Activated naive CD4-positive, alpha-beta T cell (primary cell): ENCODE results near the gene PSMC3.

Source experiments
- DNase-seq, 4 experiments: peaks; one replicate each; lab custom pipeline; 2025; lab: John Stamatoyannopoulos, UW

Gene PSMC3

DNA sequence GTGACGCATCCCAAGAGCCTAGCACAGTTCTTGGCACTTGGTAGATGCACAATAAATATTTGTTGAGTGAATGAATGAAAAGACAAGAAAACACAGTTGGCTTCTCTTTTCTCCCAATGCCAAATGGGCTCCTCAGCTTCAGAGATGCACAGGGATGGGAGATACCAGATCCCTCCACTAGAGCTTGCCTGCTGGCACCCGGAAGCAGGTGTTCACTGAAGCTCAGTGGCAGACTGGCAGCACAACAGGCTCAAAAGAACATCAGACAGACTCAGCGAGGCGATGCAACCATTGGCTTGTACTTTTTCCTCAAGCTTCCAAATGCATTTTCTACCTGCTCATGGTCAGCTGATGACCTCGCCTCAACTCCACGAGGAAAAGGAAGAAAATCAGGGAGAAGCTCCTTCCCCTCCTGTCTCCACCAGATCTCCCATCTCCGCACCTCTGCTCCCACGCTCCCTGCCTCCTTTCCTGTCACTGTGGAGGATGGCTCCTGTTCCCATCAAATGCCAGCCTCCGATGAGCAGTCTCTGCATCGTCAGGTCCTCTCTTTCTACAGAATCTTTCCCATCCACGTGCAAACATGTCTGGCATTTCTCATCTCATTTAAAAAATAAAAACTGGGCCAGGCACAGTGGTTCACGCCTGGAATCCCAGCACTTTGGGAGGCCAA, 16.9 kb upstream of the PSMC3 start:
- no peak for DNase-seq

DNA sequence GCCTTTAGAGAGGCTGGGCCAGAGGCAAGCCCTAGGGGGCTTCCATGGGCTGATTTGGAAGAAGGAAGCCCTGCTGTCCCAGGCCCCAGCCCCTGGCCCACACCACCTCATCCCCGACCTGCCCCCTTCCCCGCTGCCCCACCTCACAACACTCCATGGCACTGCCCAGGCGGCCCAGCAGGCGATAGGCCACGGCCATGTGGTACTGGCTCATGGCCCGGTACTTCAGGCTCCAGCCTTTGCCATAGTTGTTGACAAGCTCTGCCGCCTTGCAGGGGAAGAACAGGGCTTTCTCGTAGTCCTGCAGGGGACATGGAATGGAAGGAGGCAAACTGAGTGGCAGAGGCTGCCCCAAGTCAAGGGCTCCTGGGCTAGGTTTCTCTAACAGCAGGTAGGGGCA, 16.3 kb upstream of the PSMC3 start:
- no peak for DNase-seq

DNA sequence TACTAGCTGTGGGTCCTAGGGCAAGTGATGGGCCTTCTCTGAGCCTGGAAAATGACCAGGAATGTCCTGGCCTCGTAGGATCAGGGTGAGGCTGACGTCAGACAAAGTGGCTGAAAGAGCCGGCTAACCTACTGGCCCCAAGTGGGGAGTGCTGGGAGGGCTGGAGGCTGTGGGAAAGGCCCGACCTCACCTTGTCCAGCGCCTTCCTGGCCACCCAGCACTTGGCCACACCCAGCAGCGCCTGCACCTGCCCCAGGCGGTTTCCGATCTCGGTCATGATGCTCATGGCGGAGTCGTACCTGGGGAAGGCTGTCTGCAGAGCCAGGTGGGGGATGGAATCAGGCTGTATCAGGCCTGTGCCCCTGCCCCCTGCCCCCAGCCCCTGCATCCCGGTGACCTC, 15.2 kb upstream of the PSMC3 start:
- no peak for DNase-seq

DNA sequence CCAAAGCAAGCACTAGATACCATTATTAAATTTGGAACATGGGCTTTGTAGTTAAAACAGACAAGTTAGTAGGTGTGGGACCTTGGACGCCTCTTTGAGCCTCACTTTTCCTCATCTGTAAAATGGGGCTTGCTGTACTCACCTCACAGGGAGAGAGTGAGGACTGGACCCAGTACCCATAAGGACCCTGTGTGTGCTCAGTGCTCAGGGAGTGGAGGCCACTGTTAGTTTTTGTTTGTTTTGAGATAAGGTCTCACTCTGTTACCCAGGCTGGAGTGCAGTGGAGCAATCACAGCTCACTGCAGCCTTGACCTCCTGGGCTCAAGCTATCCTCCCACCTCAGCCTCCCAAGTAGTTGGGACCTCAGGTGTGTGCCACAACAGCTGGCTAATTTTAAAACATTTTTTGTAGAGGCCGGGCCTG, 13.8 kb upstream of the PSMC3 start:
- no peak for DNase-seq

DNA sequence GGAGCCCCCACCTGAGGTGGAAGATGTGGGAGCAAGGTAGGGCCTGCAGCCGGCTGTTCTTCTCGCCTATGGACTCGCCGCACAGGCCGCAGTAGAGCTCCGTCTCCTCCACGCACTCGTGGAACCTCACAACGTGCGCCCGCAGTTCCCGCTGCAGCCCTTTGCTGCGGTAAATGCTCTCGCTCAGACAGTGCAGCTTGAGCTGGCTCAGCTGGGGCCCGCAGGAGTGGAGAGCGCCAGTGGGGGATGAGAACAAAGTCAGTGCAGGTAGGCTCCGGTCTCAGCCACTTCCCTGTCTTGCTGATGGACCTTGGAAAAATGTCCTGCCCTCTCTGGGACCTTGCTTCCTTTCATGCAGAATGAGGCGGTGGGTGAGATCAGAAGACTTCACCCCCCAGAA, 12.5 kb upstream of the PSMC3 start:
- no peak for DNase-seq

DNA sequence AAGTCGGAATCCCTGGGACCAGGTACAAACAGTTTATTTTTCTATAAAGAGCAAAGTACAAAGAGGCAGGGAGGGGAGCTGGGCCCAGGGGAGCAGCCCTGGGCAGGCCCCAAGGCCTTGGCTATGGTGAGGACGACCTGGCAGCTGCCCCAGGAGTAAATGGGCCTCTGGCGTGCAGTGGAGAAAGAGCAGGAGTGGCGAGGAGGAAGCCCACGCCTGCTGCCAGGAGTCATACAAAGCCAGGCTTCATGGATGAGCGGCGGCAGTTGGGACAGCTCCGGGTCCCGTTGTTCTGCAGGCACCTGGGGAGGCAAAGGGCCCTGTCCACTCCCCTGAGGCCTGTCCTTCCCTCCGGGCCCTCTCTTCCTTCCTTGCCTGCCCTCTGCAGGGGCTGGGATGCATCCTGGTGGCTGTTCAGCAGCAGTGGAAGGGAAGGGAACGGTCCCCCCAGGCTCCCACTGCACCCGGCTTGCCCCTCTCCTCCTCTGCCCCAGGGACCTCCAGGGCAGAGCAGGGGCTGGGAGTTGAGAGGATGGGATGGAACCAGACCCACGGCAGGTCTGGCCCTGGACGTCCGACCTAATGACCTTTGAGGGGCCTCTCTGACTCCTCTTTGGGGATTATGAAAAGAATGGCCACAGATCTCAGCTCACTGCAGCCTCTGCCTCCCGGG, 11.6 kb upstream of the PSMC3 start:
- no peak for DNase-seq

DNA sequence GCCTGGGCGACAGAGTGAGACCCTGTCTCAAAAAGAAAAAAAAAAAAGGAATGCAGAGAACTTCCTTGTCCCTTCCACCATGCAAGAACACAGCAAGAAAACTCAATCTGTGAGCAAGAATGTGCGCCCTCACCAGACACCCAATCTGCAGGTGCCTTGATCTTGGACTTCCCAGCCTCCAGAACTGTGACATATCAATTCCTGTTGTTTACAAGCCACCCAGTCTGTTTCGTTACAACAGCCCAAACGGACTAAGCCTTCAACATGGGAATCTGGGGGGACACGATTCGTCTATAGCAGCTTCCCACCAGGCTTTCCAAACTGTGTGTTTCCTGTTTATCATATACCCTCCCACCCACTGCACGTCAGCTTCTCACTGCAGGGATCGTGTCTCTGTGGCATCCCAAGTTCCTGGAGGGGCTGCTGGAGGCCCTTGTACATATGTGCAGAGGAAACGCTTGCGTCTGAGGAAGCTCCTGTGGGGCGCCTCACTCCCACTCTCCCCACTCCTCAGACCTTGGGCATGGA, 11.0 kb upstream of the PSMC3 start:
- no peak for DNase-seq

DNA sequence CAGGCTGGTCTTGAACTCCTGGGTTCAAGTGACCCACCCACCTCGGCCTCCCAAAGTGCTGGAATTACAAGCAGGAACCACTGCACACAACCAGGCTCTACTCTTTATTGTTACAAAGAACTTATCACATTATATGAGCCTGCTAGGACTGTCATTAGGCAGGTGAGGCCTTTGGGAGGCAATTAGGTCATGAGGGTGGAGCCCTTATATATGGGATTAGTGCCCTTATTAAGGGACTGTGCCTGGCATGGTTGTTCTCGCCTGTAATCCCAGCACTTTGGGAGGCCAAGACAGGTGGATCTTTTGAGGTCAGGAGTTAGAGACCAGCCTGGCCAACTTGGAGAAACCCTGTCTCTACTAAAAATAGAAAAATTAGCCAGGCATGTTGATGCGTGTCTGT, 10.5 kb upstream of the PSMC3 start:
- no peak for DNase-seq

DNA sequence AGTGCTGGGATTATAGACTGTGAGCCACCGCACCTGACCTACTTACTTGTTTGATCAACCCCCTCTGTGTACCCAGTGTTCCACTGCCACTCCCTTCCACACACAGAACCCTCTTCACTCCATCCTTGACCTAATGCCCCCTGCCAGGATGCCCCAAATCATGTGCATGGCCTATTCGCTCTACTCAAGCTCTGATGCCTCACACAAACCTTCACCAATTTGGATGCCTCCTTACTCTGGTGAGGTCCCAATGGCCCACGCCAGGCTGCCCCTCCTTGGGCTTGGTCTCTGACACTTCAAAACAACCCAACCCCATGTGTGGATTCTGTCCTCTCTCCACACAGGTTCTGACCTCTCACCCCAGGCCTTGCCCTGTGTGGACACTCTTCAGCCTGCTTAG, 9.4 kb upstream of the PSMC3 start:
- no peak for DNase-seq

DNA sequence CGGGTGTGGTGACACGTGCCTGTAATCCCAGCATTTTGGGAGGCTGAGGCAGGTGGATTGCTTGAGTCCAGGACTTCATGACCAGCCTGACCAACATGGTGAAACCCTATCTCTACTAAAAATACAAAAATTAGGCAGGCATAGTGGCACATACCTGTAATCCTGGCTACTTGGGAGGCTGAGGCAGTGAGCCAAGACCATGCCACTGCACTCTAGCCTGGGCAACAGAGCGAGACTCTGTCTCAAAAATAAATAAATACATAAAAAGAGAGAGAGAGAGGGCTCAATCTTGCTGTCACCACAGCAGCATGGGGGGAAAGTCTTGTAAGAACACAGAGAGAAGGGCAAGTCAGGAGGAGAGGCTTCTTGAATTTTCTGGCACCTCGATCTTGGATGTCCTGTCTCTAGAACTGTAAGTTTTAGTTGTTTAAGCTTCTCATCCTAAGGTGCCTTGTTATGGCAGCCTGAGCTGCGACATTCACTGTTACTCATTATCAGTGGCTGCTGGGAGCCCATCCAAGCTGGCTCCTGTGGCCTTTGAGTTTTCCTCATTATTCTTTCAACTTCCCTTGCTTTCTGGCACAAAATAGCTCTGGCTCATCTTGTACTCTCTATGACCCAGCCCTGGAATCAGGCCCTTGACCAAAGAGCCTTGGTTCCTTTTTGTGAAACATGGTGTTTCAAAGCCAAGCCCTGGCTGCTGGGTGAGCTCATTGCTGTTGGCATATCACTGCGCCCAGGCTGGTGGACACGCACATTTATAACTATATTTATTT, 8.0 kb upstream of the PSMC3 start:
- DNase-seq = no peak

DNA sequence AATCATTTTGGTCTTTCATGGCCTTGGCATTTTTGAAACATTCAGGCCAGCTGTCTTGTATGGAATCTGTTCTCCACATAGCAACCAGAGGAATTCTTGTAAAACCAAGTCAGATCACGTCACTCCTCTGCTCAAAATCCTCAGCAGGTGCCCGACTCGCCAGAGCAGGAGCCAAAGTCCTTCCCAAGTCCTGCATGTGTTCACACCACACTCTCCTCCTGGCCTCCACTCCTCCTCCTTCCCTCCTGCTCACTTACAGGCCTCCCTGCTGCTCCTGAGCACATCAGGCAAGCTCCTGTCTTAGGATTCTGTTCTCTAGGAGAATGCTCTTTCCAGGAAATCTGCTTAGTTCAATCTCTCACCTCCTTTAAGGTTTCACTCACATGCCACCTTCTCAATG, 6.9 kb upstream of the PSMC3 start:
- DNase-seq = no peak

DNA sequence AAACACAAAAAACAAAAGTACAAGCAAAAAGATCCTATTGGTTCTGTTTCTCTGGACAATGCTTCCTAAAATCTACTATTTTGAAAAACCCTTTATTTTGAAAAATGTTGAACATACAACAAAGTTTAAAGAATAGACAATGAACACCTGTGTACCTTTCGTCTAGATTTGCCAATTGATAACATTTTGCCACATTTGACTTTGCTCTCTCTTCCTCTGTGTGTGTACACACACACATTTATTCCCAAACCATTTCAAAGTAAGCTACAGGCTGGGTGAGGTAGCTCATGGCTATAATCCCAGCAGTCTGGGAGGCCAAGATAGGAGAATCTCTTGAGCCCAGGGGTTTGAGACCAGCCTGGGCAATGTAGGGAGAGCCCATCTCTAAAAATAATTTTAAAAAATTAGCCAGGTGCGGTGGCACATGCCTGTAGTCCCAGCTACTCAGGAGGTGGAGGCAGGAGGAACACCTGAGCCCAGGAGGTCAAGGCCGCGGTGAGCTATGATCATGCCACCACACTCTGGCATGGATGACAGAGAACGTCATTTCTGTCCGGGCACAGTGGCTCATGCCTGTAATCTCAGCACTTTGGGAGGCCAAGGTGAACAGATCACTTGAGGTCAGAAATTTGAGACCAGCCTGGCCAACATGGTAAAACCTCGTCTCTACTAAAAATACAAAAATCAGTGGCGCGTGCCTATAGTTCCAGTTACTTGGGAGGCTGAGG, 5.3 kb upstream of the PSMC3 start:
- no peak for DNase-seq

DNA sequence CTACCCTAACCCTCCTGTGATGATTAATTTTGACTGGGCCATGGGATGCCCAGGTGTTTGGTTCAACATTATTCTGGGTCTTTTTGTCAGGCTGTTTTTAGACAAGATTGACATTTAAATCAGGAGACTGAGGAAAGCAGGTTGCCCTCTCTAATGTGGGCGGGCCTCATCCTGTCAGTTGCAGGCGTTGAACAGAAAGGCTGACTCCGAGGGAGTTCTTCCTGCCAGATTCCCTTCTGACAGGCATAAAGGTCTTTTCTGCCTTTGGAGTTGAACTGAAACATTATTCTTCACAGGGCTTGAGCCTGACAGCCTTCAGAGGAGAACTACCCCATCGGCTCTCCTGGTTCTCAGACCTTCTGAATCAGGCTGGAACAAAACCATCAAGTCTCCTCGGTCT, 4.3 kb upstream of the PSMC3 start:
- no peak for DNase-seq

DNA sequence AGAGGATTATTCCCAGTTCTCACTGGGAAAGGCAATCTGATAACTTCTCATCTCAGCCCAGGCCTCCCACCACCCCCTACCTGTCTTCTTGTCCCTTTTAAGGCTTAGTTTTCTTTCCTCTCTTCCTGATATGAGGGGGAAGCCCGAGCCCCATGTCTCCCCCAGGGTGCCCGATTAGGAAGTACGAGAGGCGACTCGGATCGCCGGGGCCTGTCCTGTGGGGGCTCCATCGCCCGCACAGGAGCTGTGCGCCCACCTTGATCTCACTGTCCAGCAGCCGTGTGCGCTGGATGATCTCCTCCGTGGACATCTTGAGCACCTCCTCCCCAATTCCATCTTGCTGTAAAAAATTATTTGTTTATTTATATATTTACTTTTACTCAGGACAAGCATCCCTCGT, 628 bp downstream of the PSMC3 start:
- no peak for DNase-seq

DNA sequence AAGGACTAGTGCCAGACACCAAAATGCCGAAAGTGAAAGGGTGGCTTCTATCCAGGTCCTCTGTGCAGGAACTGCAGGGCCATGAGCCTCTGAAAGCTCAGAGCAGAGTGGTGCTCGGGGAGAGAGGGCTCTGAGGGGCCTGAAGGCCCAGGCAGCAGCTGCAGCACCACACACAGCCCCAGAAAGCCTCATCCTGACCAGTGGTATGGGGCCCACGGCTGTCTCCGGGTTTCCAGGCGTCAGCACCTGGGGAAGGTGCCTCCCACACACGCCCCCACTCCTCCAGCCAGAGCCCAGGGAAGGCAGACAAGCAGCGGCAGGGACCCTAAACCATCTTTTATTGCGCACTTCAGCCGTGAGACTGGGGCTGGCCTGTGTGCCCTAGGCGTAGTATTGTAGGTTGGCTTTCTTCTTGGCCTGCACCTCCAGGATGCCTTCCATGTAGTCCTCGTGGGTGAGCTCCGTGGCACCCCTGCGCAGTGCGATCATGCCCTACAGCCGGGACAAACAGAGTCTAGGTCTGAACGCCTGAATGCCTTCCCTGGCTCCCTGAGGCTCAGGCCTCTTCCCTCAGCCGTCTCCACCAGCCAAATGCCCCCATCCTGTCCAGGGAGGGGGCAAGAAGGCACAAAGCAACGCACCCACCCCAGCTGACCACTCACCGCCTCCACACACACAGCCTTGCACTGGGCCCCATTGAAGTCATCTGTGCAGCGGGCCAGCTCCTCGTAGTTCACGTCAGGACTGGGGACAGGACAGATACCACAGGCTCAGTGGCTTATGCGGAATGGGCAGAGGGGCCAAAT, 7.6 kb downstream of the PSMC3 start:
- DNase-seq = no peak

DNA sequence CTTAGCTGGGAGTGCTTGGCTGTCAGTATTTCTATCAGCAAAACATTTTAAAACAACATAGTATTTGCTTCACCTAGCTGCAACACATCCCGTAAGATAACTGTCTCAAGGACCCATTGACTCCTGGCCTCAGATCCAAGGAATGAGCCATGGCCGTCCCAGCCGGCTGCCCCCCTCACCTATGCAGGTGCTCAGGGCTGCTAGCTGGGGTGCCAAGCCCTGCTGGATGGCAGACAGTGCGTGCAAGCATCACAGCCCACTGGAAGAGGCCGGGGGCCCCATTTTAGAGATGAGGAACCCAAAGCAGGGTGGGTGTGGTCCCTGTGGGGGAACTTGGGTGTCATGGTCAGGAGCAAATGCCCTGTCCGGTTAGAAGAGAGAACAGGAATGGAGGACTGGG, 8.5 kb downstream of the PSMC3 start:
- no peak for DNase-seq

DNA sequence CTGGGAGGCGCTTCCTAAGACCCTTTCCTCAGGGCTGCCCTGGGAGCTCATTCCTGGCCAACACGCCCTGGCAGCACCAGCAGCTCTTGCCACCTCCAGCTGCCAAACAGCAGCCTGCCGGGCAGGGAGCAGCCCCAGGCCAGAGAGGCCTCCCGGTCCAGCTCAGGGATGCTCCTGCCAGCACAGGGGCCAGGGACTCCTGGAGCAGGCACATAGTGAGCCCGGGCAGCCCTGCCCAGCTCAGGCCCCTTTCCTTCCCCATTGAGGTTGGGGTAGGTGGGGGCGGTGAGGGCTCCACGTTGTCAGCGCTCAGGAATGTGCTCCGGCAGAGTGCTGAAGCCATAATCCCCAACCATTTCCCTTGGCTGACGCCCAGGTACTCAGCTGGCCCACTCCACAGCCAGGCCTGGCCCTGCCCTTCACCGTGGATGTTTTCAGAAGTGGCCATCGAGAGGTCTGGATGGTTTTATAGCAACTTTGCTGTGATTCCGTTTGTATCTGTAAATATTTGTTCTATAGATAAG, 10.2 kb downstream of the PSMC3 start:
- no peak for DNase-seq

DNA sequence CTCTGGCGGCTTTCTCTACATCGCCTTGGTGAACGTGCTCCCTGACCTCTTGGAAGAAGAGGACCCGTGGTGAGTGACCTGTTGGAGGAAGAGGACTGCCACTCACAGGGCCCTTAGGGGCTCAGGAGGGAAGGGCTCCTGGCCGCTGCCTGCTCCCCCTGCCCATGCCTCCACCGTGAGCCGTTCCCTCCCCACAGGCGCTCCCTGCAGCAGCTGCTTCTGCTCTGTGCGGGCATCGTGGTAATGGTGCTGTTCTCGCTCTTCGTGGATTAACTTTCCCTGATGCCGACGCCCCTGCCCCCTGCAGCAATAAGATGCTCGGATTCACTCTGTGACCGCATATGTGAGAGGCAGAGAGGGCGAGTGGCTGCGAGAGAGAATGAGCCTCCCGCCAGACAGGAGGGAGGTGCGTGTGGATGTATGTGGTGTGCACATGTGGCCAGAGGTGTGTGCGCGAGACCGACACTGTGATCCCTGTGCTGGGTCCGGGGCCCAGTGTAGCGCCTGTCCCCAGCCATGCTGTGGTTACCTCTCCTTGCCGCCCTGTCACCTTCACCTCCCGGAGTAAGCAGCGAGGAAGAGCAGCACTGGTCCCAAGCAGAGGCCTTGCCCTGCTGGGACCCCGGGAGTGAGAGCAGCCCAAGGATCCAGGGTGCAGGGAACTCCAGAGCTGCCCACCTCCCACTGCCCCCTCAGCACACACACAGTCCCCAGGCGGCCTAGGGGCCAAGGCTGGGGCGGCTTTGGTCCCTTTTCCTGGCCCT, 11.0 kb downstream of the PSMC3 start:
- no peak for DNase-seq

DNA sequence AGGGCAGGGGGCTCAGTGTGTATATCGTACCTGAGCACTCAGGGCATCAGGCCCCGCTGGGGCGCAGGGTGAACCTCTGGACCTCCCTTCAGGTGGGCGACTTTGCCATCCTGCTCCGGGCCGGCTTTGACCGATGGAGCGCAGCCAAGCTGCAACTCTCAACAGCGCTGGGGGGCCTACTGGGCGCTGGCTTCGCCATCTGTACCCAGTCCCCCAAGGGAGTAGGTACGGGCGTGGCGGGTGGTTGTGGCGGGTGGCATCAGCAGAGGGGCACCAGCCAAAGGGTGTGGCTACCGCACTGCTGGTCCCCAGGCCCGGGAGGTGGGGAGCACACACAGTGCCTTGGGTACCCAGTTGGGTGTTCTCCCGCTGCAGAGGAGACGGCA, 11.6 kb downstream of the PSMC3 start:
- no peak for DNase-seq

DNA sequence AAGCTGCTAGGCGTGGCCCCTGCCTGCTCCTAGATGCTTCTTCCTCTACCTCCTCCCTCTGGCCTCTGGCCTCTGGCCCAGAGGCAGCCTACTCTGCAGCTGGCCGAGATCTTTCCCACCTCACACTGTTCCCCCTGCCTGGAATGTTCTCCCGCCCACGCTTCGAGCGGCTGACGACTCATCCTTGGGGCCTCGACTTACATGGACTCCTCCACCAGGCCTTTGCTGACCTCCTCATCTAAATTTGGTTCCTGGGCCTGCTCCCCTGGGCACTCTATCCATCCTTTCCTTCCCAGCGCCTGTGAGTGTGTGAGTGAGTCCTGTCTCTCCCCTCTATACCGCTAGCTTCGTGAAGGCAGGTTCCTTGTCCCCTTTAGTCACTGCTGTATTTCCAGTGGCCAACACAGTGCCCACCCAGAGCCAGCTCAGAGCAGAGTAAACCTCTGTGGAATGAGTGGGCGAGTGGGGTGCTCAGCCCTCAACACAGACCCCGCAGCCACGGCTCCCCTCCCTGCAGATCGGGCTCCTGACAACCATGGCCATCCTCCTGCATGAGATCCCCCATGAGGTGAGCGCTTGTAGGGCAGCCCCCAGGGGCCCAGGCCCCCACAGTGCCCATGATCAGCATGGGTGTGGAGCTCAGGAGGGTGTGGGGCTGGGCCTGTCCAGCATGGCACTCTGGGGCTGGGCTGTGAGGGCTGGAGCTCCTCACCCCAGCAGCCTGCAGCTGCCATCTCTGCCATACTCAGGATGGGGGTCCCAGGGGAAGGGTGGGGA, 12.1 kb downstream of the PSMC3 start:
- DNase-seq = no peak
